Activated T-cell treated with anti-CD3 and anti-CD28 coated beads, Interleukin-2, amount 50 U/mL, for 48 hours (primary cell): ENCODE measurements around the gene COLEC12.

ENCODE experiments used
- DNase-seq, 2 experiments: peaks; one replicate each; pipeline ENCODE4 v3.0.0-alpha.2; 2020

Gene COLEC12

DNA sequence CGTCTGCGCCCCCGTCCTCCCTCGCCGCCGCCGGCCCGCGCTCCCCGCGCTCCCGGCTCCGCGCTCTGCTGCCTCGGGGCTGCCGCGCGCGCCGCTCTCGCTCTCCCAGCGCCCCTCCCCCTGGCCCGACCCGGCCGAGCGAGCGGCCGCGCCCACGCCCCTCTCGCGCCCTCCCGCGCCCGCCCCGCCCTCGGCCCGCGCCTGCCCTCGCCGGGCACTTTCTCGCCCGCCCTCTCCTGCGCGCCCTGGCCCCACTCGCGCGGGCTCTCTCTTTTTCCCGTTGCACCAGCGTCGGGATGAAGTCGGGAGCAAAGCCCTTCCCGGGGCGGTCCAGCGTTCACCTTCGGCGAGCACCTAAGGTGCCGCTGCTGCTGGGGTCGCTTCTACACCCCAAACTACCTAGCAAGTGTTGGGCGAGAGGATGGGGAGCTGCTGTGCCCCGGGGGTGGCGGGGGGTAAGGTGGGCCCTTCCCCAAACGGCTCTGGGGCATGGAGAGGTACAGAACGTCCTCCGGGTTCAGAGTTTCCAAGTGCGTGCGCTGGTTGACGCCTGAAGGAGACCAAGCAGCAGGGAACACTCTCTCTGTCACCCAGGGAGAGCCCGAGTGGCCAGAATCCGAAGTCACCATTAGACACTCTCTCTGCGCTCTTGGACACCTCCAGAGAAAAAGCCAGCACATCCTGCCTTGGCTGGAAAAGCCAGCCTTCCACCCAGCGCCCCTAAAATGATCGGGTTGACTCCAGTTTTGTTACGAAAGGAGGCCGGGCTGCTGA, at the start of gene COLEC12:
COLEC12 (minus strand) TSS at position 70 of the 774 bp plus-strand sequence. CDS start 187 bp downstream, outside the sequence.
- no peak for DNase-seq

DNA sequence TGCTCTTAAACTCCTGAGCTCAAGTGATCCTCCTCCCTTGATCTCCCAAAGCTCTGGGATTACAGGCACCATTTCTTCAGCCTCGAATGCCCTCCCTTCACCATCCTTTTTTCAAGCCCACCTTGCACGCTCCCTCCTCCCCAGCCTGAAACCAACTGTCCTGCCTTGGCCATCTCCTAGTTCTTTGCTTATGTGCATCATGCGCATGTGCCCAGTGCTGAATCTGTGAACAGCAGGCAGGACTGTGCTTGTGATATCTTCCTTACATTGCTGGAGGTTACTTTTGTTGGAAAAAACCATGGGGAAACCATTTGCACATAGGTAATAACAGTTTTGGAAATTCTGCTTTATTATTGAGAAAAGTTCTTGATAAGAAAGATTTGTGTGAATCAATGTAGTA, 49.5 kb upstream of the COLEC12 start:
- no peak for DNase-seq

DNA sequence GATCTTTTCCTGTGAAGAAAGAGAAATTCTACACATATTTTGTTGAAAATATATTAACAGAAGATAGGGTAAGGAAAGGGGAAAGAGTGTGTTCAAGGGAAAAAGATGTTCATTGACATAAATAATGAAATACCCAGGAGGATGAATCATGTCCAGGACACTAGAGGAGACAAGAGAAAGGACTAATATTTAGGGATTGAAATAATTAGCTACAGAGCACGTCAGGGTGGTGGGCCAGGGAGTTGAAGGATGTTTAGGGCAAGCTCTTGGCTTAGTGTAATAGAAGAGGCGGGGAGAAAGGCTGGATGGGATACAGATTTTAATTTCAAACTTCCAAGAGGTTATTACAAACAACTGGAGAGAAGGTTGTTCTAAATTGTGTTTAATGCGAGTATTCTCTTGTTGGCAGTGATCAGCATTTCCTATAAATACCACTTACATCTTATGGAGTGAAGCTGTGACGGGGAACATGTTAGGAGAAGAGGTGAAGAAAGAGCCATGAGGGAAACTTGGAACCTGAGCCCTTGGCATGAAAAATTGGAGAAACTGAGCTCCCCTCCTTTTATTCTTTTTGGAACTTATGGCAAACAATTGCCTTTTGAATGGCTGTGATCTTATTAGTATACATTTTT, 43.1 kb upstream of the COLEC12 start:
- DNase-seq: no peak

DNA sequence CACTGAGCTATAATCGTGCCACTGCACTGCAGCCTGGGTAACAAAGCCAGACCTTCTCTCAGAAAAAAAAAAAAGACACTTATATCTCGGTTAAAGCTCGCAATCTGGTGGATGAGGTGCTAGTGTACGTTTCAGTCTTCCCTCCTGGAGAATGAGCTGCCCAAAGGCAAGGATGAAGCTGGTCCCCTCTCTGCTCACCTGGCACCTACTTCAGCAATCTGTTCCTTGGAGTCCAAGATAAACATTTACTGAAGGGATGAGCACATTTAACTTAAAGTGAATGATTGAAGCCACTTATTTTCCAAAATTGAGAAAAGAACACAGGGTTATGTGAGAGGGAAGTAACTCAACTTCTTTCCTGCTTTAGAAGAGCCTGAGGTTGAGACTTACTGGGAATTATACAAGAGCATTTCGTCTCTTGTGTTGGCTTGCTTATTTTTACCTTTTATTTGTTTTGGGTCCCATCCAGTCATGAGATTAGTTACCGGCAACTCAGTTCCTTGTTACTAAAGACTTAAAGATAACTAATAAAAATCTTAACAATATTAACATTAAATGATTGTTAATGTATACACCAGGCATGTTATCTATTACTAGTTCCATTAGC, 33.6 kb upstream of the COLEC12 start:
- DNase-seq: no peak

DNA sequence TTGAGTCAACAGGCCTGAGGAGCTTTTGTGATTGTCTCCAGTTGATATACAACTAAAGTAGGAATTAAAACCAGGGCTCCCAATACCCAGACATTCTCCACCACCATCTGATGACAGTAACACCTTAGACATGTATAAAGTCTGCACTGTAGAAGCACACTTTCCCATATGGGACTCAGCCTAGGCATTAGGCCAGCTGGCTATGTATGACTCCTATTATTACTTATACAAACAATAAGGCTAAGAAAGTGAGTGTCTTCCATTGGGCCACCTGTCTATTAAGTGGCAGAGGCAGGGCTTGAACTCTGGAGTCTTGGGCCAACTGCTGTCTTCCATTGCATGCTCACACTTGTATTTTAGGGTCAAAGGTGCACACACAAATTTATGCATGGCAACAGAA, 32.1 kb upstream of the COLEC12 start:
- no peak for DNase-seq

DNA sequence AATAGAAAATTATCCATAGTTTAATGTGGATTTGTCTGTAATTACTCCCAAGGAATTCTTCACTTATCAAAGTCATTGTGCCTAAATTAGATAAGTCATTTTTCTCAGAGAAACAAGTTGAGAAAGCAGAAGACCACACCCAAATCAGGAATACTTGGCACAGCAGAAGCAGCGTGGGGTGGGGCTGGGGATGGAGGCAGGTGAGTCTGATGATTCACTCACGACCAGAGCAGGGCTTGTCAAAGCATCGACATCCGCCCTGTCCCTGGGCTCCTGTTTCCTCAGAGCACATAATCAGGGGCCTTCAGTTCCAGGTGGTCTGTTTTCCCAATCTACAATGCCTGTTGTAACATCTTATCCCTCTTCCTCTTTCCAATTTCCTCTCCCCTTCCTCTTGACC, 31.5 kb upstream of the COLEC12 start:
- DNase-seq: no peak

DNA sequence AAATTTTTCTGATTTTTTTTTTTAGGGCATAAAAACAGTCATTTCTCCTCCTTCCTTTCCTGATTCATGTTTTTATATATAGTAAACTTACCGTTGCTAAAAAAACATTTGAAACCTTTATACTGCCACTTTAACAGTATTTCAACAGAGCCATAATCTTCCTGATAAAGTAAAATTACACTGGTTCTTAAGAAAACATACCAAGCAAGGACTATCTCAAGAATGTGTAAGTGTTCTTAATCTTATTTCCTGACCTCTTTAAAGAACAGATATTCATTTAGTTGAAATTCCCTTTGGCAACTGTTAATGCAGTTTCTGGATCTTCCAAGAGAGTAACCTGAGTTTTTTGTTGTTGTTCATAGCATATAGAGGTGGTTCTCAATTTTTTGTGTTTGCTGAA, 26.6 kb upstream of the COLEC12 start:
- no peak for DNase-seq

DNA sequence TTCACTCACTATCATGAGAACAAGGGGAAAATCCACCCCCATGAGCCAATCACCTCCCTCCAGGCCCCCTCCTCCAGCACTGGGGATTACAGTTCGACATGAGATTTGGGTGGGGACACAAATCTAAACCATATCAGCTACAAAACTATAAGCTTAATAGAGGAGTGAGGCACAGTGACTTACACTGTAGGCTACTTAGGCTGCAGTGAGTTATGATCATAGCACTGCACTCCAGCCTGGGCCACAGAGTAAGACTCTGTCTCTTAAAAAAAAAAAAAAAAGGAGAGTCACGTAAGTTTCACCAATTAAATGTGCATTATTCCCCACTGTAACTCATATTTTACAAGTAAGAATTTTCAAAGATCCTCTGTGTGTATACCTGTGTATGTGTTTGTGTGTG, 26.2 kb upstream of the COLEC12 start:
- DNase-seq: no peak

DNA sequence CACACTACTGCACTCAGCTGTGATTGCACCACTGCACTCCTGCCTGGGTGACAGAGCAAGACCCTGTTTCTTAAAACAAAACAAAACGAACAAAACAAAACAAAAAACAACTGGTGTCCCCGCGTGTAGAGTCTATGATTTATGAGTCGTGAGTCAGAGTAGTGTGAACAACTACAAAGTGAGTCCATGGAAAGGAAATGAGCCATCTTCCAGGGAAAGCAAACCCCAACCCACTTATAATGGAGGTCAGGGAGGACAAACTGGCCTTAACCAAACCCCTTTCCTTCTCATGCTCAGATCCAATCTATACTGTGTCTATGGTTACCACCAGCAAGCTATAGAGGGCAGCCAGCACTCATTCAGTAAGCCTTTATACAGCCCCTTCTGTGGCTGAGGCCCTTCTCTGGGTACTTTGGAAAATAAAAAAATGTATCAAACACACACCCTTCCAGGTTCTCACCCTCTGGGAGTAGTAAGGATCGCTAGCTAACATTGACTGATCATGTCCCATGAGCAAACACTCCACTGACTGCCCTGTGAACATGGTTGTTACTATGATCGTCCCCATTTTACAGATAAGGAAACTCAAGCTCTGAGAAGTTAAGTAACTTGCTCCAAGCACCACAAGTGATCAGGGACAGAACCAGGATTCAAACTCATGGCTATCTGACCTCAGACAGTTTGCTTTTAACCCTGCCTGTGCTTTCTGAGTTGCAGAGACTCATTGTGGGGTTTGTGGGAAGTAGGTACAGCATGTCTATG, 24.7 kb upstream of the COLEC12 start:
- no peak for DNase-seq

DNA sequence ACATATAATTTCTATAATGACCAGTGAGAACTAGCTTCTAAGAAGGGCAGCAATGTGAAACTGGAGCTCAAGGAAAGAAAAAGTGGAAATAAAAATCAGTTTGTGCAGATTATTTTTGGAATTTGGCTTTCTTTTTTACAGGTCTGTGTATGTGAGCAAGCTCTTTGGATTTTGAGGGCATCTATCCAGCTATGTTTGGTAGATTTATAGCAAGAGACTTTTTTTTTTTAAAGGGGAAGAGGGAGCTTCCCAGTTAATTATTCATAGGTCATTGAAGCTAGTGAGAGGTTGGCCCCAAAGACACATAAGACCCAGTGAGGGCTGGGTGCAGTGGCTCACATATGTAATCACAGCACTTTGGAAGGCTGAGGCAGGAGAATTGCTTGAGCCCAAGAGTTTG, 24.0 kb upstream of the COLEC12 start:
- DNase-seq: no peak

DNA sequence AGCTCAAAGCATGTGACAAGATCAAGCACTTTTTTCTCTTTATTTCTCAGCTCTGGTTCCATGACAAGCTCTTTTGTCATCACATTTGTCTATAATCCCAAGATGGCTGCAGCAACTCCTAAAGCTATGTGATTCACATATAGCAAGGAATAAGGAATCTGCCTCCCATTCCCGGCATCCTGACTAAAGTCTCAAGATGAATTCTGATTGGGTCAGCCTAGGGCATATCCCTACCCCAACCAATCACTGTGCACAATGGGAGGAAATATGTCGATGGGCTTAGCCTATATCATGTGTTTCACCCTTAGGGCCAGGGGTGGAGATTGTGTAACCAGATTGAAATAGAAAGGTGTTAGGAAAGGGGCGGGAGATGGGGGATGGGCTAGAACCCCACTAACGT, 23.1 kb upstream of the COLEC12 start:
- no peak for DNase-seq

DNA sequence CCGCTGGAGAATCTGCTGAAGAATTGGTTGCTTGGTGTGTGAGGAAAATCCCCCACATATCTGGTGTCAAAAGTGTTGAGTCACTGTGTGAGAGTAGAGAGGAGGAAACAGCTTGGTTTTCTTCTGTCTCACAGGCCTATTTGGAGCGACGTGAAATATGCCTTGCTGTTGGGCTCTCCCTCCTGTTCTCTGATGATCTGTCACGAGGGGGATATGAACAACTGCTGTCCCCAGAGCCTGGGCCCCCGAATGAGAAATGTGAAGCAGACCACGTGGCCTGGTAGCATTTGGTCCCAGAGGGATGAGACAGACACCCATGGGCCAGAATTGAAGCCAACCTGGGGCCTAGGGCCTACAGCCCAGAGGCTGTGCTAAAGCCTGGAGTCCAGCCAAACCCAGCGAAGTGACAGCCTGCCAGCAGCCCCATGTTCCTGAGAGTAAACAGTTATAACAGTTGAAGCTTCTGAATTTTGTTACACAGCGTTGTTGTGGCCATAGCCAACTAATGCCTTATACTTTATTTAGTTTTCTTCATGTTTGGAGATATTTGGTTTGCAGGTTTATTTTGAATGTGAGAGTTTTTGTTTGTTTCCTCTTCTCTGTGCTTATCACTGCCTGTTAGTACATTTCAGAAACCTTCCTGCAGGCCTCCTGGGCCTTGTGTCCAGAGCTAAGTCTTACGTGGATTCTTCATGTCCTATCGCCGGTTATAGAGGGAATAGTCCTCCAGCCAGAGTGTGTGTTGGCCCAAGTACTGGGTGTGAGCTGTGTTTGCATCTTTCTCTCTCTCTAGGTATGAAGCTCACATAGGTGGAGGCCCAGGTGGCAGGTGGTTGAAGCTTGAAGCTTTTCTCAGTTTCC, 18.7 kb upstream of the COLEC12 start:
- peak in 1 of 2 experiments; percentile 33 for DNase-seq

DNA sequence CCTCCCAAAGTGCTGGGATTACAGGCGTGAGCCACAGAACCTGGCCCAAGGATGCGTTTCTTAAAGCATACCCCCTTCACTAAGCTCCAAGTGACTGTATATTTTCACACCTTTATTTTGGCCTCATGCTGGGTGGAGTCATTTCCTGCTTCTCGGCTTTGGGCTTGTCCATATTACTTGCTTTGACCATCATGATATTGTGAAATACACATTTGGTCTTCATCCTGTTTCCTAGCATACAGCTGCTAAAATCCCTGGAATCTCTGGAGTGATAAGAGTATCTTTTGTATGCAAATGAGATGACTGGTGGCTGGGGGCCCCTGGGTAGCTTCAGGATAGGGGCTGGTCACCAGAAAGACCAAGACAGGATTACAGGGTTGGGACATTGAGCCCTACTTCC, 17.6 kb upstream of the COLEC12 start:
- no peak for DNase-seq

DNA sequence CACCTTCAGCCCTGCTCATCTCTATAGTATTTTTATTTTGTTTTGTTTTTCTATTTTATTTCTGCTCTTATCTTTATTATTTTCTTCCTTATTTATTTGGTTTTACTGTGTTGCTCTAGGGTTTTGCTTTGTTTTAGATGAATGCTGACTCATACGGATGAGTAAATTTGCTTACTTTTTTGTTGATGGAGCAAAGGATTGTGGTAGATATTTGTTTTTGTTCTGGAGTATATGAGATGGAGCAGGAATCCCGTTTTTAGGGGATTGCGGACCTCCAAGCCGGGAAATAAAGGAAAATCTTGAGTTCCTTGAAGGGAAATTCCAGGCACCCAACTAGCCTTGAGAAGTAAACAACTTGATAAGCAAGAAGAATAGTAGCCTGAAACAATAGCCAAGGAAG, 15.3 kb upstream of the COLEC12 start:
- DNase-seq: no peak

DNA sequence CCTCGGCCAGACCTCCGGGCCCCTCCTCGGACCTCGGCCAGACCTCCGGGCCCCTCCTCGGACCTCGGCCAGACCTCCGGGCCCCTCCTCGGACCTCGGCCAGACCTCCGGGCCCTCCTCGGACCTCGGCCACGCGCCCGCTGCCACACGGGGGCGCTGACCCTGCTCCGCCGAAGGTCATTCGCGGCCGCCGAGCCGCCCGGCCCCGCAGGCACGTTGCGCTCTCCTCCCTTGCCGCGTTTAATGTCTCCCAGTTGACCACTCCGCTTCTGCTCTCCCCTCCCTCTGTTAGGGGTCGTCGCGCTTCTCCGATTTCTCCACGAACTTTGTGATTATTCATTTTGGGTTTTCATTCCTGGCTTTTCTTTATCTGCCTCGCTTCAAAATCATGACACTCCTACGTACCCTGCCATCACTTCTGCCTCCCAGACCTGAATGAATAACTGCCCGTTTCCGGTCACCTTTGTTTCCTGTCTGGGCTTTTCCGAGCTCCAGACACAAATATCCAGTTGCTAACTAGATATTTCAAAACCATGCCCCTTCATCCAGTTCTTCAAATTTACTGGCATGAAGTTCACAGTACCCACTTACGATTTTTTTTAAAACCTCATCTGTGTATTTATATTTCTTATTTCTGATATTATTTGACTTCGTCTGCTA, 14.8 kb upstream of the COLEC12 start:
- DNase-seq: no peak

DNA sequence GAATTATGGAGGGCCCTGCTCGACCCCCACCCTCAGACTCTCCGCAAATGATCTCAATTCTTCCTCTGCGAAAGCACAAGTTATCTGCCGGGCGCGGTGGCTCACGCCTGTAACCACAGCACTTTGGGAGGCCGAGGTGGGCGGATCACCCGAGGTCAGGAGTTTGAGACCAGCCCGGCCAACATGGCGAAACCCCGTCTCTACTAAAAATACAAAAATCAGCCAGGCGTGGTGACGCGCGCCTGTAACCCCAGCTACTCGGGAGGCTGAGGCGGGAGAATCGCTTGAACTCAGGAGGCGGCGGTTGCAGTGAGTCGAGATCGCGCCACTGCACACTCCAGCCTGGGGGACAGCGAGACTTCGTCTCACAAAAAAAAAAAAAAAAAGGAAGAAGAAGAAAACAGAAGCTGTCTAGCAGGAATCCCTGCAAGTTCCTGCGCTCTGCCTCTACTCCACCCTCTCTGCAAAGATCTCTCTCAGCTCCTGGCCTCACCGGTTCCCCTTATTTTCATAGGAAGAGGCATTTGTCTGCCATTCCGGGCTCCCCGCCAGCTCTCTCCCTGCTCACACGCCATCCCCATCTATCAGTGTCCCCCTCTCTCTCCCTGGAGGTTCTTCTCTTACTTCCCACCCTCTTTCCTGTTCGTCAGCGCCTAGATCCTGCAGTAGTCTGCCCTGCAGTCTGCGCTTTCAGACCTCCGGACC, 13.5 kb upstream of the COLEC12 start:
- no peak for DNase-seq

DNA sequence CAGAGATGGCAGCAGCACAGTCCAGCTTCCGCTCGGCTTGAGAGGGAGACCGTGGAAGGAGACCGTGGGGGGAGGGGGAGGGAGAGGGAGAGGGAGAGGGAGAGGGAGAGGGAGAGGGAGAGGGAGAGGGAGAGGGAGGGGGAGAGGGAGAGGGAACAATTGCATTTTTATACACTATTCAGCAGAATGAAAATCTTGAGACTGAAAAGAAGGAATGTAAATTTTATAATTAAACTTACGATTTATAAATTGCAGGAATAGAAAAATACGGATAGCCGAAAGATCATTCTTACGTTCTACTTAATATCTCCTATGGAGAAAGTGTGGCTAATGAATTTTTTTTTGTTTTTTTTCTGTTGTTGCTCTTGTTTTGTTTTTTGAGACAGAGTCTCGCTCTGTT, 12.5 kb upstream of the COLEC12 start:
- no peak for DNase-seq

DNA sequence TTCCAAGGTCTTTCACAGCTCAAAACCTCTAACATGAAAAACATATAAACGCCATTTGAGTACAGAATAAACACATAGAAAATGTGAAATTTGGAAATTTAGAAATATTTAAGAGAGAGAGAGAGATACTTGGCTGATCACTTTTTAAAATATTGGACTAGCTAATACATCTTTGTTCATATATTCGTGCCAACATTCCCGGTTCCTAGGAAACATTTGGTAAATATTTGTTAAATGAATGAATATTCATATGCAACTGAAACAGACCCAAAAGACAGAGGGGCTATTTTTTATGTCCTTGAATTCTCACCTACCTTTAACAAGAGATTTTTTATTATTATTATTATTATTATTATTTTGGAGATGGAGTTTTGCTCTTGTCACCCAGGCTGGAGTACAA, 8.3 kb upstream of the COLEC12 start:
- no peak for DNase-seq

DNA sequence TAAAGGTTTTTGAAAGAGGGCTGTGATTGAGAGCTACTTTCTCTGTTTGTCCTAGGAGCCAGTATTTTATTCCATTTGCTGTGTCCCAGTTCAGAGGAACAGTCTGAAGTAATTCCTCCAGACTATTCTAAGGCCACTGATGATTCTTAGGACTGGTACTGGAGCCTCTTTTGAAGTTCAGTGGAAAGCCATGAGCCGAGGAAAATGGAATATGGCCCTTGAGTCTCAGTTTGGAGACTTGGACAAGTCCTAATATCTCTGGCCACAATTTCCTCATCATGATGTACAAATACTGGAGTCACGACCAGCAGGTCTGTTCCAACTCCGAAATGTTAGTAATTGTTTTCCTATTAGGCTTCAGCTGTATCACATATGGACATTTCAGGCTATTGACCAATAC, 7.1 kb upstream of the COLEC12 start:
- no peak for DNase-seq

DNA sequence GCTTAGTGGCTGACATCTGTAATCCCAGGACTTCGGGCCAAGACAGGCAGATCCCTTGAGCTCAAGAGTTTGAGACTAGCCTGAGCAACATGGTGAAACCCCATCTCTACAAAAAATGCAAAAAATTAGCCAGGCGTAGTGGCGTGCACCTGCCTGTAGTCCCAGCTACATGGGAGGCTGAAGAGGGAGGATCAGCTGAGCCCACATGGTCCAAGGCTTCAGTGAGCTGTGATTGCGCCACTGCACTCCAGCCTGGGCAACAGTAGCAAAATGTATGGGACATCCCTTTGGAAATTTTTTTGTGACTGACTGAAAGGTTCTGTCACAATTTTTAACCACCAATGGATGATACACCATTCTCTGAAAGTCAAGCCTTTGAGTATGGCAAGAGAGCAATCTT, 6.3 kb upstream of the COLEC12 start:
- DNase-seq: no peak

DNA sequence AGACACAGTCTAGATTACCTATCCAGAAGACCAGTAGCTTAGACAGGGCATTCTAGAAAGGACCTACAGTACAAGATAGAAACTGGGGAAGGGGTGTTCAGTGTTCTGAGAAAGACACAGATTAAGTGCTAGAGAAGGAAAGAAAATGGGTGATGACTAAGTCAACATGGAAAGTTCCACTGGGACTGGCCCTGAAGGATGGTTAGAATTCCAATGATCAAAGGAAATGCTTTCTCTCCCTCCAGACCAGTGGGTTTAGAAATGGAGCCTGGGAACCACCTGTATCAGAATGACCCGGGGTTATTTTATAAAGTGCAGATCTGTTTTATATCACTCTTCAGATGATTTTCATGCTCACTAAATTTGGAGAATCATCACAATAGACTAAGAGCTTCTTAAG, 5.8 kb upstream of the COLEC12 start:
- DNase-seq: no peak
